Measurements from ENCODE around the gene IL1RAPL2.

The IL1RAPL2 gene

DNA sequence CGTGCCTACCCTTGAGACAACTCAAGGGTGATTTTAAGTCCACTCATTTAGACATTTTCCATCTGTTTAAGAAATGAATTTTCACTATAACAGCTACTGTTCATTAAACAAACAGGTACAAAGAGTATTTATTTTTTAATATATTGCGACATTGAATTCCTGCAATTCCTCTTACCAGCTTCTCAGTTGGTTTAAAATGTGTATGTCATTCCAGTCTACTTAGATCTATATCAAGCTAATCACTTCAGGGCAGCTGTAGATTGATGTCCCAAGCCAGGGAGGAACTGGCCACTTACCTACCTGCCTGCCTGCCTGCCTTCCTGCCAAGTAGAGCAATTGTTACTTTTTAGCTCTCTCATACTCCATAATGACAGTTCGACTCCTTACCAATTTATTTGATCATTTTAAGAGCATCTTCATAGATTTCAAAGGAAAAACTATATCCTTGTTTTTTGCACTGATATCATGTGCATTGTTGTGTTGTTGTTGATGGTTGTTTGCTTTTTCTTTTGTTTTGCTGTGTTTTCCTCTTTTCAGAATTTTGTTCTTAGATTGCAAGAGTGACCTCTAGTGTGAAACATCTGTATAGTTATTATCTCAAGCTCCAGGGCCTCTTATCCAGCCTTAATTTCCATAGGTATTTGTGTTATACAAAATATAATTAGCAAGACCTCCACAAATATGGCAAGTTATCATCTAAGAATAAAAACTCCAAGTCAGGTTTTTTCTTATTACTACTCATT is 1135.5 kb downstream of the IL1RAPL2 start:
- H3K36me3 Mint-ChIP-seq (ENCODE audit: low read depth), result no peaks in the 10 kb centered on the region
- no peak overlapping the region for H3K4me3 Mint-ChIP-seq
- ATAC-seq, result no peak
- no peak overlapping the region for H3K27ac Mint-ChIP-seq
- no peaks in the 10 kb centered on the region for H3K4me1 Mint-ChIP-seq
- peaks cover 5% of the 10 kb centered on the region for H3K9me3 Mint-ChIP-seq
- no peak for DNase-seq
- H3K27me3 Mint-ChIP-seq, result no peaks in the 10 kb centered on the region

DNA sequence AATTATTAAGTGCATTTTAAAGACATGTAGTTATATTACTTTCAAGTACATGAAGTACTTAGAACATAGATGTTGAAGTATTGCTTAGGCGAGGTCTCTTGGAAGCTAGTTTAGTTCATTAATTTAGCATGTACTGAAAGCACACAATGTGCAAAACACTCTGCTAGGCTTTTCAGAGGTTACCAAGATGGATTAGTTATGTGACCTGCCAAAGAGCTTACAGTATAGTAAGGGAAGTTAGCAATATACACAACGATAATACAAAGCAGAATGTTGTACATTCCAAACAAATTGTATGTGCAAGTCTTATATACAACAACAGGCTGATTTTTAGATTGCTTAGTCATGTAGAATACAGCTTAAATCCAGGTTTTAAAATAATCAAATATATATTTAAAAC is 1137.9 kb downstream of the IL1RAPL2 start:
- H3K9me3 Mint-ChIP-seq, result peaks cover 5% of the 10 kb centered on the region
- H3K4me3 Mint-ChIP-seq, result no peak overlapping the region
- no peak for DNase-seq
- no peak overlapping the region for H3K27ac Mint-ChIP-seq
- no peaks in the 10 kb centered on the region for H3K4me1 Mint-ChIP-seq
- no peaks in the 10 kb centered on the region for H3K36me3 Mint-ChIP-seq (ENCODE audit: low read depth)
- ATAC-seq, result no peak
- H3K27me3 Mint-ChIP-seq, result no peaks in the 10 kb centered on the region

DNA sequence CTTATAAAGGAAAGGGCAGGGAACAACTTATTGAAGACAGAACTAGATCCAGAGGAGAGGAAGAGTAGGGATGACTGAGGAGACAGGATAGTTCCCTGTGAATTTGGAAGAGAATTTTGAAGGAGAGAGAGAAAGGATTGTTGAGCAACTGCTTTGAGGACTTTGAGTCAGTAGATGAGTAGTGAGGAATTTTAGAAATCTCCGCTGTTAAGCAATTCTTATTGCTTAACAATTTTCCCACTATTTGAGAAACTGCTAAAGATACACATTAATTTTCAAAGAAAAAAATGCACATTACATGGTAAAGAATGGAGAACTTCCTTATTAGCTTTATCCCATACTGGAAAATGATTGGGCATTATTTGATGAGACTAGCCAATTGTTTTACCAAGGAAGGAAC is 1140.0 kb downstream of the IL1RAPL2 start:
- Mint-ChIP-seq H3K27me3 (no peaks in the 10 kb centered on the region), H3K36me3 (ENCODE audit: low read depth) (no peaks in the 10 kb centered on the region), H3K4me3 (no peak overlapping the region), H3K4me1 (no peaks in the 10 kb centered on the region), H3K9me3 (no peaks in the 10 kb centered on the region), H3K27ac (no peak overlapping the region)
- ATAC-seq, result no peak
- no peak for DNase-seq

DNA sequence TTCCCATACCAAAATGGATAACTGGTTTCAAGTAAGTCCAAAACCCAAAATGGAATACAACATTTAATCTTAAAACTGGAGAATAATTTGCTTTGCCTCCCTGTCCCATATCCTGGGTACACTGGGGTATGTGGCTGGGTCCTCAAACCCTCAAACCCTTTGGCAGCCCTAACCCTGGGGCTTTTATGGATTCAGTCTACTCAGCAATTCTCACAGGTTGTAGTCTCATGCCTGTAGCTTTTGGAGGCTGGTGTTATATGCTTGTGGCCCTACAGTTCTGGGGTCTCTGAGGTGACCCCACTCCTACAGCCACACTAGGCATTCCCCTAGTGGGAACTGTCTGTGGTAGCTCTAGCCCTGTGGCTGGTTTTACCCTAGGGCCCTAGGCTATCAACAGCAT is 1145.8 kb downstream of the IL1RAPL2 start:
- H3K4me1 Mint-ChIP-seq, result no peaks in the 10 kb centered on the region
- H3K9me3 Mint-ChIP-seq, result no peaks in the 10 kb centered on the region
- H3K36me3 Mint-ChIP-seq (ENCODE audit: low read depth), result no peaks in the 10 kb centered on the region
- ATAC-seq (no peak), DNase-seq (no peak)
- H3K27ac Mint-ChIP-seq, result no peak overlapping the region
- H3K4me3 Mint-ChIP-seq, result no peak overlapping the region
- H3K27me3 Mint-ChIP-seq, result no peaks in the 10 kb centered on the region

GRCh38 chrX:105715746-105716145 is 1149.7 kb downstream of the IL1RAPL2 start:
- H3K27me3 Mint-ChIP-seq, result no peaks in the 10 kb centered on the region
- no peaks in the 10 kb centered on the region for H3K9me3 Mint-ChIP-seq
- DNase-seq (no peak), ATAC-seq (no peak)
- no peak overlapping the region for H3K4me3 Mint-ChIP-seq
- no peaks in the 10 kb centered on the region for H3K4me1 Mint-ChIP-seq
- H3K27ac Mint-ChIP-seq, result no peak overlapping the region
- H3K36me3 Mint-ChIP-seq (ENCODE audit: low read depth), result no peaks in the 10 kb centered on the region

GRCh38 chrX:105723966-105724735 is 1158.2 kb downstream of the IL1RAPL2 start:
- ATAC-seq (no peak), DNase-seq (no peak)
- H3K4me1 Mint-ChIP-seq, result no peaks in the 10 kb centered on the region
- H3K4me3 Mint-ChIP-seq, result no peak overlapping the region
- no peaks in the 10 kb centered on the region for H3K27me3 Mint-ChIP-seq
- H3K27ac Mint-ChIP-seq, result no peak overlapping the region
- no peaks in the 10 kb centered on the region for H3K9me3 Mint-ChIP-seq
- no peaks in the 10 kb centered on the region for H3K36me3 Mint-ChIP-seq (ENCODE audit: low read depth)

GRCh38 chrX:105725228-105725627 is 1159.2 kb downstream of the IL1RAPL2 start:
- ATAC-seq (no peak), DNase-seq (no peak)
- no peaks in the 10 kb centered on the region for H3K4me1 Mint-ChIP-seq
- no peaks in the 10 kb centered on the region for H3K36me3 Mint-ChIP-seq (ENCODE audit: low read depth)
- H3K4me3 Mint-ChIP-seq, result no peak overlapping the region
- no peaks in the 10 kb centered on the region for H3K9me3 Mint-ChIP-seq
- H3K27ac Mint-ChIP-seq, result no peak overlapping the region
- no peaks in the 10 kb centered on the region for H3K27me3 Mint-ChIP-seq

DNA sequence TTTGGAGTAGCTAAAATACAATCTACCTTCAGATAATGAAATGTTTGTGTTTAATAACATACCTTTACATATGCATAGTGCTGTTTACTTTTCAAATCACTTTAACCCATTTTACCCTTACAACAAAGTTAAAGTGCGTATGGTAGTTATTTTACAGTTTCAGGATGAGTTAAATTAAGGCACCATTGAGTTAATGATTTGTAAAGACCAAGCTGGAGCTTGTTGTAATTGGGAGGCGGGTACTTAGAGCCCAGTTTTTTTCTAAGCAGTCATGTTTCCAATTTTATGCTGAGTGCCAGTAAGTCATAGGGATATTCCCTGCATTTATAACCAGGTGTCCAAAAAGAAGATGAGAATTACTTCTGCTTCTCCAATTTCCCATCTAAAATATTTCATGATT is 1172.2 kb downstream of the IL1RAPL2 start:
- DNase-seq (no peak), ATAC-seq (no peak)
- no peaks in the 10 kb centered on the region for H3K9me3 Mint-ChIP-seq
- no peaks in the 10 kb centered on the region for H3K36me3 Mint-ChIP-seq (ENCODE audit: low read depth)
- H3K27me3 Mint-ChIP-seq, result no peaks in the 10 kb centered on the region
- no peak overlapping the region for H3K4me3 Mint-ChIP-seq
- no peaks in the 10 kb centered on the region for H3K4me1 Mint-ChIP-seq
- H3K27ac Mint-ChIP-seq, result no peak overlapping the region

GRCh38 chrX:105744291-105744690 is 1178.3 kb downstream of the IL1RAPL2 start:
- no peak for DNase-seq

DNA sequence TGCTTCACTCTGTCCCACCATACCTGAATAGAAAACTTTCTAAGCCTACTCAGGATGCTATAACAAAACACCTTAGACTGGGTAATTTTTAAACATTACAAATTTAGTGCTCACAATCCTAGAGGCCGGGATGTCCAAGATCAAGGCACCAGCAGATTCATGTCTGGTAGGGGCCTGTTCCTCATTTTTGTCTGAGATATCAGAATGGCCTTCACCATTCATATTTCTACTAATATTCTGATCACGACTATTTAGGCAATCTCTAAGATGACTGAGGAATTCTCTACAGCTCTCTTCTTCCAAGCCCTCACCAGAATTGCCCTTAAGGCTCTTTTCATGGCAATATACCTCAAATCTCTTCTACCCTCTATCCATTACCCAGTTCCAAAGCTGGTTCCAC is 1178.9 kb downstream of the IL1RAPL2 start:
- Mint-ChIP-seq H3K9me3 (no peaks in the 10 kb centered on the region), H3K27me3 (no peaks in the 10 kb centered on the region), H3K4me1 (no peaks in the 10 kb centered on the region), H3K4me3 (no peak overlapping the region), H3K27ac (no peak overlapping the region), H3K36me3 (ENCODE audit: low read depth) (no peaks in the 10 kb centered on the region)
- no peak for DNase-seq
- ATAC-seq, result no peak

More at GRCh38 chrX:105744291-105744690, 1178.3 kb downstream of the IL1RAPL2 start:
- H3K9me3 Mint-ChIP-seq, result no peaks in the 10 kb centered on the region
- no peak overlapping the region for H3K27ac Mint-ChIP-seq
- no peak for ATAC-seq
- no peaks in the 10 kb centered on the region for H3K4me1 Mint-ChIP-seq
- no peaks in the 10 kb centered on the region for H3K27me3 Mint-ChIP-seq
- H3K4me3 Mint-ChIP-seq, result no peak overlapping the region
- H3K36me3 Mint-ChIP-seq (ENCODE audit: low read depth), result no peaks in the 10 kb centered on the region

GRCh38 chrX:105745863-105746262 is 1179.9 kb downstream of the IL1RAPL2 start:
- Mint-ChIP-seq H3K4me1 (no peaks in the 10 kb centered on the region), H3K9me3 (no peaks in the 10 kb centered on the region), H3K27me3 (no peaks in the 10 kb centered on the region), H3K4me3 (no peak overlapping the region), H3K36me3 (ENCODE audit: low read depth) (no peaks in the 10 kb centered on the region), H3K27ac (no peak overlapping the region)
- ATAC-seq (no peak), DNase-seq (no peak)

- H3K9me3 Mint-ChIP-seq, result no peaks in the 10 kb centered on the region
- DNase-seq (no peak), ATAC-seq (no peak)
- no peak overlapping the region for H3K27ac Mint-ChIP-seq
- no peaks in the 10 kb centered on the region for H3K27me3 Mint-ChIP-seq
- H3K36me3 Mint-ChIP-seq (ENCODE audit: low read depth), result no peaks in the 10 kb centered on the region
- H3K4me1 Mint-ChIP-seq, result no peaks in the 10 kb centered on the region
- H3K4me3 Mint-ChIP-seq, result no peak overlapping the region
These were observed 1186.4 kb downstream of the IL1RAPL2 start for GRCh38 chrX:105752338-105752956.

DNA sequence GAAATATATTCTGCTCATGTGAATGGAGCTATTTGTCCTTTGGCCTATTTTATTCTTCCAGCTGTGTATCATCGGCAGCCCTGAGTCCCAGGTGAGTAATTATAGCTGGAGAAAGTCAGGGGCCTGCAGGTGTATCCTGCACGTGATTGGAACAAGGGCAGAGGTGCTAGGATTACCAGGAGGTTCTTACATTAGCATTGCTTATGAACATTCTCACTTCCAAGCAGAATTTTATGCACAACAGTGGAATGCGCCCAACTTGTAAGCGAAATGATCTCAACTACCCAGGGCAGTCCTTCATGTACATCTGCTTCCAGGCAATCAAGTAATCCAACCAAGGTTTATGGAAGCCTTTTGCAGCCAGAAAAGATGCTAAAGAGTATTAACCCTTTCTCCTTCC is 1187.4 kb downstream of the IL1RAPL2 start:
- ATAC-seq (no peak), DNase-seq (no peak)
- Mint-ChIP-seq H3K4me3 (no peak overlapping the region), H3K27ac (no peak overlapping the region), H3K9me3 (no peaks in the 10 kb centered on the region), H3K4me1 (no peaks in the 10 kb centered on the region), H3K36me3 (ENCODE audit: low read depth) (no peaks in the 10 kb centered on the region), H3K27me3 (no peaks in the 10 kb centered on the region)

- no peaks in the 10 kb centered on the region for H3K9me3 Mint-ChIP-seq
- ATAC-seq (no peak), DNase-seq (no peak)
- no peak overlapping the region for H3K4me3 Mint-ChIP-seq
- H3K4me1 Mint-ChIP-seq, result no peaks in the 10 kb centered on the region
- no peaks in the 10 kb centered on the region for H3K27me3 Mint-ChIP-seq
- H3K27ac Mint-ChIP-seq, result no peak overlapping the region
- H3K36me3 Mint-ChIP-seq (ENCODE audit: low read depth), result no peaks in the 10 kb centered on the region
These were observed 1188.4 kb downstream of the IL1RAPL2 start for GRCh38 chrX:105754286-105754964.

- Mint-ChIP-seq H3K9me3 (no peaks in the 10 kb centered on the region), H3K4me1 (no peaks in the 10 kb centered on the region), H3K36me3 (ENCODE audit: low read depth) (no peaks in the 10 kb centered on the region), H3K27me3 (no peaks in the 10 kb centered on the region), H3K4me3 (no peak overlapping the region), H3K27ac (no peak overlapping the region)
- DNase-seq (no peak), ATAC-seq (no peak)
These were observed 1189.1 kb downstream of the IL1RAPL2 start for GRCh38 chrX:105755109-105755508.
